Spinal cord (tissue), 10 donors: ENCODE results near the gene SMG6. TPM values are rescaled to one million over a fixed set of nuclear protein-coding genes. Genes with fewer than 3 reads are reported as not detected.

Source experiments
- DNase-seq, 6 donors: peaks; one replicate each; pipeline versions ENCODE4 v3.0.0 to v3.0.0-alpha.2; 2013 to 2015; ENCODE audit warnings: low spot score in 6 of 6, low read depth in 4 of 6
- H3K27ac ChIP-seq: one replicate; pipeline ENCODE4 v1.5.1; 2013; ENCODE audit warnings: low read depth, low read length, control low read depth
- H3K27me3 ChIP-seq: one replicate; pipeline ENCODE4 v1.6.1; 2013; ENCODE audit warnings: low read length; ENCODE audit not compliant: control insufficient read depth, insufficient read depth
- H3K36me3 ChIP-seq: one replicate; pipeline ENCODE4 v1.6.1; 2013; ENCODE audit warnings: low read length; ENCODE audit not compliant: control insufficient read depth, insufficient read depth
- H3K4me1 ChIP-seq: one replicate; pipeline ENCODE4 v1.6.1; 2013; ENCODE audit warnings: low read length; ENCODE audit not compliant: control insufficient read depth, insufficient read depth
- H3K4me3 ChIP-seq: one replicate; pipeline ENCODE4 v1.5.1; 2013; ENCODE audit warnings: low read depth, low read length, control low read depth
- H3K9me3 ChIP-seq: one replicate; pipeline ENCODE4 v1.6.1; 2013; ENCODE audit warnings: low read length; ENCODE audit not compliant: control insufficient read depth, insufficient read depth
- WGBS: methylation state at CpG from one replicate; pipeline ENCODE4 v1.1.5; 2013; ENCODE audit warnings: missing lambda C conversion rate; ENCODE audit not compliant: insufficient coverage; 5-methylcytosine and 5-hydroxymethylcytosine counted together
- polyA plus RNA-seq, 2 donors: library from polyadenylated mRNA; unstranded; fragments of 120-200 nt; gene quantifications; one replicate each; pipeline ENCODE4 v1.2.1, GENCODE V29; 2013; ENCODE audit not compliant: insufficient read length in 2 of 2
- total RNA-seq, 2 donors: library from RNA; depleted of rRNA in 1 of 2; stranded (reverse); fragments of 120-200 nt in 1 of 2; fragments of >200 nt in 1 of 2; gene quantifications; one replicate each; pipeline versions ENCODE4 v1.2.3 to v1.2.4, GENCODE V29; 2013 to 2014
- donor health status: healthy.

Gene SMG6
- total and polyA plus RNA-seq, 4 donors: 26.4 to 46.3 (median 37.3) TPM

- Histone ChIP-seq H3K9me3 (no peaks in the 10 kb centered on the region), H3K27ac (peak overlapping the region; percentile 57), H3K27me3 (no peaks in the 10 kb centered on the region), H3K4me1 (peaks cover 6% of the 10 kb centered on the region), H3K4me3 (no peak overlapping the region), H3K36me3 (peaks cover 3% of the 10 kb centered on the region)
- peak in 1 of 6 donors; percentile 75 for DNase-seq
- whole genome bisulfite sequencing: 94% methylated on average over 3 of the region's 3 CpGs
Measured at GRCh38 chr17:2107506-2107905, 196.1 kb downstream of the SMG6 start.

DNA sequence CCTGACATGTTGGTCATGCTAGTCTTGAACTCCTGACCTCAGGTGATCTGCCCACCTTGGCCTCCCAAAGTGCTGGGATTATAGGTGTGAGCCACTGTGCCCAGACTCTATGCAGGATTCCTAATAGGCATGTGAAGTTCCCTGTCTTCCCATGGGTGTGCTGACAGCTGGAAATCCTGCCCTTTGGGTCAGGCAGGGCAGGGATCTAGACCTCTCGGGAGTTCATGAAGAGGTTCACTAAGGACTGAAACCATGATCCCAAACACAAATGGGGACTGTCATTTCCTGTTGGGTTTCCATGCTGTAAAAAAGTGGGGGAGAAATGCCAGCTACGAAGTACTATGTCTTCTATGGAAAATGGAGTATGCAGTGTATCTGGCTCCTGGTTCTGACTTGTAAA is 196.5 kb downstream of the SMG6 start:
- no peaks in the 10 kb centered on the region for H3K9me3 ChIP-seq
- no peak overlapping the region for H3K4me3 ChIP-seq
- 83% methylated on average over 1 of the region's 2 CpGs for WGBS
- H3K27ac ChIP-seq: peak overlapping the region; percentile 57
- DNase-seq: no peak
- peaks cover 6% of the 10 kb centered on the region for H3K4me1 ChIP-seq
- H3K36me3 ChIP-seq: peaks cover 3% of the 10 kb centered on the region
- H3K27me3 ChIP-seq: no peaks in the 10 kb centered on the region

DNA sequence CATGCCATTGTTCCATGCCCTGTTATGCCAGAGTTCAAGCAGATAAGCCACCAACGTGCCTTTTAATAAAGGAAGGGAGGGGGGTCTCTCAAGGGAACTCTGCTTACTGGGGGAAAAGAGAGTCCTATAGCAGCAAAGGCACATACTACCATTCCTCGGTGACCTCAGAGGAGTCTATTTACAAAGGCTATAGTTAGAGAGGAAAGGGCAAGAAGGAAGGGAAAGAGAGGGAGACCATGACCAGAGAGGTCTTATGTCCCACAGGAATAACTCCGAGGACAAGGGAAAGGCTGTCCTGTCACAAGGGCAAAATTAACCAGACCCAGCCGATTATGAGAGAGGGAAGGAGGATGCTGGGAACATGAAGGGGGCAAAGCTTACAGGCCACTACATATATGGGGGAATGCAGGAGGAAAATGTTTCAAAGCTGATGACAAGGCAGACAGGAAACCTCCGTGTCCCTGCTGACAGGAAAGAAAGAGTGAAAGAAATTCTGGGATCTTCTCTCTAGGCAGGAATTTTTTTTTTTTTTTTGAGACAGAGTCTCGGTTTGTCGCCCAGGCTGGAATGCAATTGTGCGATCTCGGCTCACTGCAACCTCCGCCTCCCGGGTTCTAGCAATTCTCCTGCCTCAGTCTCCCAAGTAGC is 197.2 kb downstream of the SMG6 start:
- 88% methylated on average over 9 of the region's 11 CpGs for WGBS
- peaks cover 6% of the 10 kb centered on the region for H3K4me1 ChIP-seq
- H3K27ac ChIP-seq: peak overlapping the region; percentile 69
- H3K36me3 ChIP-seq: peaks cover 3% of the 10 kb centered on the region
- no peaks in the 10 kb centered on the region for H3K27me3 ChIP-seq
- DNase-seq: no peak
- H3K9me3 ChIP-seq: no peaks in the 10 kb centered on the region
- no peak overlapping the region for H3K4me3 ChIP-seq

GRCh38 chr17:2105663-2106062 is 197.9 kb downstream of the SMG6 start:
- WGBS: no CpG with 5 or more reads among the region's 1 CpG
- no peaks in the 10 kb centered on the region for H3K9me3 ChIP-seq
- peaks cover 6% of the 10 kb centered on the region for H3K4me1 ChIP-seq
- no peak for DNase-seq
- no peak overlapping the region for H3K4me3 ChIP-seq
- peaks cover 3% of the 10 kb centered on the region for H3K36me3 ChIP-seq
- H3K27me3 ChIP-seq: no peaks in the 10 kb centered on the region
- peak overlapping the region; percentile 69 for H3K27ac ChIP-seq

- H3K4me1 ChIP-seq: peaks cover 6% of the 10 kb centered on the region
- peaks cover 3% of the 10 kb centered on the region for H3K36me3 ChIP-seq
- WGBS: 95% methylated on average over 8 of the region's 9 CpGs
- no peaks in the 10 kb centered on the region for H3K27me3 ChIP-seq
- H3K4me3 ChIP-seq: no peak overlapping the region
- no peak overlapping the region for H3K27ac ChIP-seq
- no peaks in the 10 kb centered on the region for H3K9me3 ChIP-seq
- DNase-seq: no peak
Measured at GRCh38 chr17:2102931-2103809, 200.4 kb downstream of the SMG6 start.

DNA sequence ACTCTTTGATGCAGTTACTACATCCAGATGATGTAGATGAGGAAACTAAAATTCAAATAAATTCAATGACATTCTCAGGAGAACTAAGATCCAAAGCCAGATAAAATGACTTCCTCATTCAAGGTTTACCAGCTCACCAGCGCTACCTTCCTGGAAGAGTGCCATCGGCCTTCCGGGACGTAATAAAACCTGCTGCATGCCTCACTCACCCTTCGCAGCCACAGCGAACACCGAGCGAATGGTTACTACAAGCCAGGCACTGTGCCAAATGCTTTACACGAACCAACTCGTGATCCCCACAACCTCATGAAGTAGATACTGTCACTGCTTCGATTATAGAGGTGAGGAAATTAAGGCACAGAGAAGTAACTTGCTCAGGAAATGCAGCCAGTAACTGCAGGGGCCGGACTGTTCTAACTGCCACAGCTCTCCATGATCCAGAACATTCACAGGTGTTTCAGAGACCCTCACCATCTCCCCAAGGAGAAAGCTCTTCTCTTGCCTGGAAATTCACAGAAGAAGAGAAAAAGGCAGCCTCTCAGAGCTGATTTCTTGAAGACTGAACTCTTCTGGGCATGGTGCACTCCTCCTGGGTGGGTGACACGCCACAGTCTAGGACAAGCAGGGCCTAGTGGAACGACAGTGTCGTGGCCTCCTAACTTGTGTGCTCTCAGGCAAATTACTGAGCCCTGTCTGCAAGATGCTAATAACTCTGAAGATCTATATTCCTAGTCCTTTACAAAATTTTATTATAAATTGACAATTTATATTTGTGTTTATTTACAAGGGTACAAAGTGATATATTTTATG is 201.9 kb downstream of the SMG6 start:
- no peaks in the 10 kb centered on the region for H3K4me1 ChIP-seq
- 56% methylated on average over 8 of the region's 15 CpGs for WGBS
- peak in 1 of 6 donors; percentile 49 for DNase-seq
- peaks cover 3% of the 10 kb centered on the region for H3K36me3 ChIP-seq
- H3K27me3 ChIP-seq: no peaks in the 10 kb centered on the region
- H3K4me3 ChIP-seq: no peak overlapping the region
- H3K9me3 ChIP-seq: no peaks in the 10 kb centered on the region
- no peak overlapping the region for H3K27ac ChIP-seq

- no peak overlapping the region for H3K4me3 ChIP-seq
- no peaks in the 10 kb centered on the region for H3K9me3 ChIP-seq
- H3K36me3 ChIP-seq: no peaks in the 10 kb centered on the region
- H3K27me3 ChIP-seq: no peaks in the 10 kb centered on the region
- peak overlapping the region; percentile 57 for H3K27ac ChIP-seq
- DNase-seq: no peak
- H3K4me1 ChIP-seq: peaks cover 22% of the 10 kb centered on the region
- 74% methylated on average over 9 of the region's 10 CpGs for WGBS
Measured at GRCh38 chr17:2095536-2095910, 208.1 kb downstream of the SMG6 start.

DNA sequence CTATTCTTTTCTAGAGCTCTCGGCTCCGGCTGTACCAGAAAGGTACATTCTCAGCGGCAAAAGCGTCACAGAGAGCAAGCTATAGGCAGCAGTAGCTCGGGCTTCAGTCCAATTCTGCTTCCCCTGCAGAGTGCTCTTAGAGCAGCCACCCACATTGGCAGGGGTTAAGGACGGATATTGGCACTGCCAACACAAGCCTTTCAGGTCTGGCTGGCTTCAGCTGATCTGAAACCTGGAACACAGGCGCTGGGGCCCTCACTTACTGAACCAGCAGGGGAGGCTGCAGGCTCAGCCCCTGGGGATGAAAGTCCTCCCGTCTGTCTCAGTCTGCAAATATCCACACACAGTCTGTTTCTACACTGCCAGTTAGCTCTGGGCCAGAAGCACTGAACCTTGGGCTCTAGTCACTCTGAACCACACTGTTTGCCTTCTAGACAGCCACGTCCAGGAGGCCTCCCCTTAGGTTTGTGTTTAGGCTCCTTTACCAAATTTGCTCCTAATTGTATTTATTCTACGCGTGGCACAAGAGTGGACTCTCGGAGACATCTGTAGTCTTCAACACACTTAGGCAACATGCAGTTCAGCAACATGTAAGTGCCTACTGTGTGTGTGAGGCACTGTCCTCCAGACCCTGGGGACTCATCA is 208.6 kb downstream of the SMG6 start:
- H3K27ac ChIP-seq: peak overlapping the region; percentile 57
- no peaks in the 10 kb centered on the region for H3K9me3 ChIP-seq
- no peaks in the 10 kb centered on the region for H3K27me3 ChIP-seq
- WGBS: 33% methylated on average over 9 of the region's 12 CpGs
- H3K4me3 ChIP-seq: no peak overlapping the region
- peak in 3 of 6 donors; percentile 49 to 91 (median 83) for DNase-seq
- H3K4me1 ChIP-seq: peaks cover 27% of the 10 kb centered on the region
- no peaks in the 10 kb centered on the region for H3K36me3 ChIP-seq

DNA sequence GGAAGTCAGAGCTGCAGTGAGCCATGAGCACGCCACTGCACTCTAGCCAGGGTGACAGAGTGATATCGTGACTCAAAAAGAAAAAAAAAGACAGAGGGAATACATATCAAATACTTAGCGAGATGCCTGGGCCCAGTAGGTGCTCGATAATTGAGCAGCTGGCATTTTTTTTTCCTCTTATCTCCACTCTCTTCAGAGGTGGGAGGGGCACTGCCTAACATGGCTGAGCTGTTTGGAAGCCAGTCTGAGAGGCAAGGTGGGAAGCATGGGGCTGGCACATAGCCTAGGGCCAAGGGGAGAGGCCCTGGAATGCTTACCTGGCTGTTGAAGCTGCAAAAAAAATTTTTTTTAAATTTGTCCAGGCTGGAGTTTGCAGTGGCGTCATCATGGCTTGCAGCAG is 210.2 kb downstream of the SMG6 start:
- Histone ChIP-seq H3K4me3 (no peak overlapping the region), H3K9me3 (no peaks in the 10 kb centered on the region), H3K4me1 (peaks cover 40% of the 10 kb centered on the region), H3K36me3 (no peaks in the 10 kb centered on the region), H3K27me3 (no peaks in the 10 kb centered on the region), H3K27ac (no peak overlapping the region)
- 84% methylated on average over 2 of the region's 5 CpGs for WGBS
- DNase-seq: no peak
